Gastrocnemius medialis (tissue), 4 donors: Measurements from ENCODE around the gene GRIK1. TPM values are rescaled to one million over a fixed set of nuclear protein-coding genes. Genes with fewer than 3 reads are reported as not detected.

ENCODE experiments used
- ATAC-seq, 2 donors: fragments of 150-250 bp; one replicate each; pipeline ENCODE4 v1.9.1; 2016
- DNase-seq, 2 donors: peaks; one replicate each; pipeline ENCODE4 v3.0.0-alpha.2; 2019
- H3K27ac ChIP-seq, 4 donors: fragments of 200-600 bp; sonication (generic); 1 replicate in 1 of 4; 2 replicates in 3 of 4; pipeline ENCODE4 v1.5.1; 2016 to 2018; ENCODE audit warnings: mild to moderate bottlenecking in 2 of 4, moderate library complexity in 1 of 4
- H3K27me3 ChIP-seq, 3 donors: fragments of 200-600 bp; sonication (generic) in 2 of 3; 1 replicate in 1 of 3; 2 replicates in 2 of 3; pipeline versions ENCODE4 v1.5.1 to v1.6.0; 2016 to 2019; ENCODE audit warnings: mild to moderate bottlenecking in 1 of 3, moderate library complexity in 1 of 3
- H3K36me3 ChIP-seq, 2 donors: fragments of 200-600 bp; sonication (generic) in 1 of 2; one replicate each; pipeline ENCODE4 v1.5.1; 2017 to 2018
- H3K4me1 ChIP-seq, 2 donors: fragments of 200-600 bp; sonication (generic) in 1 of 2; one replicate each; pipeline ENCODE4 v1.5.1; 2016 to 2017; ENCODE audit warnings: mild to moderate bottlenecking in 2 of 2
- H3K4me3 ChIP-seq, 4 donors: fragments of 200-600 bp; sonication (generic) in 3 of 4; 1 replicate in 1 of 4; 2 replicates in 3 of 4; pipeline ENCODE4 v1.5.1; 2016 to 2019; ENCODE audit warnings: mild to moderate bottlenecking in 2 of 4
- H3K9me3 ChIP-seq, 3 donors: fragments of 200-600 bp; sonication (generic) in 2 of 3; 1 replicate in 1 of 3; 2 replicates in 2 of 3; pipeline ENCODE4 v1.5.1; 2016 to 2019
- POLR2A ChIP-seq, 2 donors: fragments of 450-650 bp; IDR thresholded peaks; one replicate each; pipeline ENCODE4 v1.6.1; 2017; ENCODE audit warnings: antibody characterized with exemption in 2 of 2, mild to moderate bottlenecking in 2 of 2, moderate library complexity in 2 of 2
- in situ Hi-C, 4 donors: fragments of 200-750 bp; cut with MboI; loops; one replicate each; pipeline versions ENCODE4 v1.15.0 to v1.8.0; 2017; ENCODE audit warnings: low sequenced_read_pairs in 4 of 4
- intact Hi-C: fragments of 100-400 bp; cut with DNase I; formaldehyde crosslinking; loops from one replicate; pipeline ENCODE4 v1.15.1; 2023; ENCODE audit warnings: low total_unique reads
- total RNA-seq, 4 donors: library from RNA; depleted of rRNA; stranded (reverse); fragments of >200 nt; gene quantifications; one replicate each; pipeline versions ENCODE4 v1.1.0 to v1.2.3, GENCODE V29; 2016
- TF ChIP-seq, protein P1 (sequence below), 5 experiments: fragments of 450-650 bp in 3 of 5; fragments of 200-600 bp in 2 of 5; sonication (generic) in 2 of 5; IDR thresholded peaks in 4 of 5; conservative IDR thresholded peaks in 1 of 5; 1 replicate in 4 of 5; 2 replicates in 1 of 5; pipeline ENCODE4 v1.5.1; 2016 to 2019; ENCODE audit warnings: antibody characterized with exemption in 5 of 5, mild to moderate bottlenecking in 3 of 5, moderate library complexity in 3 of 5

Gene GRIK1
- total RNA-seq, 4 donors from 2014 or later = 0.13 TPM; not detected in 3

DNA sequence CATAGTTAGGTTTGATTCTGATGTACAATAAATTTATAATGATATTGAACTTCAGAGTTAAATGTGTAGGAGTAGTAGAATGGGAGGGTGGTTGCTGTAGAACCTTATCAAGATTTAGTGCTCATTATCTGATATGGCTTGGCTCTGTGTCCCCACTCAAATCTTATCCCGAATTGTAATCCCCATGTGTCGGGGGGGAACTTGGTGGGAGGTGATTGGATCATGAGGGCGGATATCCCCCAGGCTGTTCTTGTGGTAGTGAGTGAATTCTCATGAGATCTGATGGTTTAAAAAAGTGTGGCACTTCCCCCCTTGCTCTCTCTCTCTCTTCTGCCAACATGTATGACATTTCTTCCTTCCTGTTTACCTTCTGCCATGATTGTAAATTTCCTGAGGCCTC lies 265.5 kb downstream of the GRIK1 start:
- Histone ChIP-seq H3K27me3 (no peaks in the 10 kb centered on the region), H3K4me1 (no peaks in the 10 kb centered on the region), H3K27ac (no peak overlapping the region), H3K36me3 (no peaks in the 10 kb centered on the region), H3K4me3 (no peak overlapping the region), H3K9me3 (no peaks in the 10 kb centered on the region)
- intact Hi-C loops (no loop called here), in situ Hi-C loops (no loop called here)
- ATAC-seq (no peak), DNase-seq (no peak)
- no peak for TF ChIP-seq POLR2A (IDR thresholded peaks at IDR 0.05)

DNA sequence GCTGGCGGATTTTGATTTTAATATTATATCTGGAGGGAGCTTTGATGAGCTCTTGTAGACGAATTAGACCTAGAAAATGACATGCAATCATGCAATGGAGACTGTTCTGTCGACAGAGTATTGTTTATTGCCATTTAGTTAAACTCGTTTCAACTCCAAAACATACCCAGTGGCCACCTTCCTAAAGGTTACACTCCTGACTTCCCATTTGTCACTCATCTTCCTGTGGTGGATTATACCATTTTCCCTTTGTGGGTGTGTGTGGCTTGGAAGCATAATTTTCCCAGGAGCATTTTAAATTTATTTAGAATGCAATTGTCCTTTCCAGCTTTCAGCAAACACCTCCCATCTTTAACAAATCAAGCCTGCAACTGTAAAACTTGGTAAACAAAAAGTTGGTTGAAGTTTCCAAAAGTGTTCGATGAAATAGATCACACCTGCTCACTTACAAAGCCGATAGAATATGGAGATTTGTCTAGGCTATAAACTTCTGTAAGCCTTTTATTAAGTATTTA lies 266.6 kb downstream of the GRIK1 start:
- Histone ChIP-seq H3K27ac (no peak overlapping the region), H3K36me3 (no peaks in the 10 kb centered on the region), H3K4me3 (no peak overlapping the region), H3K4me1 (no peaks in the 10 kb centered on the region), H3K27me3 (no peaks in the 10 kb centered on the region), H3K9me3 (no peaks in the 10 kb centered on the region)
- in situ Hi-C loops (no loop called here), intact Hi-C loops (no loop called here)
- no peak for DNase-seq
- ATAC-seq = no peak
- TF ChIP-seq POLR2A (IDR thresholded peaks at IDR 0.05) = no peak
- TF ChIP-seq, protein P1, sequence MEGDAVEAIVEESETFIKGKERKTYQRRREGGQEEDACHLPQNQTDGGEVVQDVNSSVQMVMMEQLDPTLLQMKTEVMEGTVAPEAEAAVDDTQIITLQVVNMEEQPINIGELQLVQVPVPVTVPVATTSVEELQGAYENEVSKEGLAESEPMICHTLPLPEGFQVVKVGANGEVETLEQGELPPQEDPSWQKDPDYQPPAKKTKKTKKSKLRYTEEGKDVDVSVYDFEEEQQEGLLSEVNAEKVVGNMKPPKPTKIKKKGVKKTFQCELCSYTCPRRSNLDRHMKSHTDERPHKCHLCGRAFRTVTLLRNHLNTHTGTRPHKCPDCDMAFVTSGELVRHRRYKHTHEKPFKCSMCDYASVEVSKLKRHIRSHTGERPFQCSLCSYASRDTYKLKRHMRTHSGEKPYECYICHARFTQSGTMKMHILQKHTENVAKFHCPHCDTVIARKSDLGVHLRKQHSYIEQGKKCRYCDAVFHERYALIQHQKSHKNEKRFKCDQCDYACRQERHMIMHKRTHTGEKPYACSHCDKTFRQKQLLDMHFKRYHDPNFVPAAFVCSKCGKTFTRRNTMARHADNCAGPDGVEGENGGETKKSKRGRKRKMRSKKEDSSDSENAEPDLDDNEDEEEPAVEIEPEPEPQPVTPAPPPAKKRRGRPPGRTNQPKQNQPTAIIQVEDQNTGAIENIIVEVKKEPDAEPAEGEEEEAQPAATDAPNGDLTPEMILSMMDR (IDR thresholded peaks at IDR 0.05 in 4 of 5, conservative IDR thresholded peaks at IDR 0.05 in 1 of 5) = no peak

DNA sequence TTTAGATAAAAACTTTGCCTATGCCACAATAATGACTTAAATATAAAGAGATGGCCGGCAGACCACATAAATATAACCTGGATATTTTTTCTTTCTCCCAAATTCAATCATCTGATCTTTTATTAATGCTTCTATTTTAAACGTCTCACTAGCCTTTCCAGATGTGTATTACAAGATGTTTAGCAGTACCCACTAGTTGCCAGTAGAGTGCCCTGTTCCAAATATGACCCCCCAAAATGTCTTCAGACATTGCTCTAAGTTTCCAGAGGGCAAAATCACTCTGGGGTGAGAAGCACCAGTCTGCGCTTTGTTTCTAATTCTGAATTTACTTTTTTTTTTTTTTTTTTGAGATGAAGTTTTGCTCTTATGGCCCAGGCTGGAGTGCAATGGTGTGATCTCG lies 268.1 kb downstream of the GRIK1 start:
- H3K27ac ChIP-seq = no peak overlapping the region
- H3K36me3 ChIP-seq = no peaks in the 10 kb centered on the region
- intact Hi-C loops = no loop called here
- no peaks in the 10 kb centered on the region for H3K27me3 ChIP-seq
- no peaks in the 10 kb centered on the region for H3K9me3 ChIP-seq
- no peak for TF ChIP-seq POLR2A (IDR thresholded peaks at IDR 0.05)
- TF ChIP-seq, protein P1 (IDR thresholded peaks at IDR 0.05 in 4 of 5, conservative IDR thresholded peaks at IDR 0.05 in 1 of 5) = no peak
- no peaks in the 10 kb centered on the region for H3K4me1 ChIP-seq
- no peak for ATAC-seq
- no peak for DNase-seq
- H3K4me3 ChIP-seq = no peak overlapping the region
- in situ Hi-C loops = no loop called here

DNA sequence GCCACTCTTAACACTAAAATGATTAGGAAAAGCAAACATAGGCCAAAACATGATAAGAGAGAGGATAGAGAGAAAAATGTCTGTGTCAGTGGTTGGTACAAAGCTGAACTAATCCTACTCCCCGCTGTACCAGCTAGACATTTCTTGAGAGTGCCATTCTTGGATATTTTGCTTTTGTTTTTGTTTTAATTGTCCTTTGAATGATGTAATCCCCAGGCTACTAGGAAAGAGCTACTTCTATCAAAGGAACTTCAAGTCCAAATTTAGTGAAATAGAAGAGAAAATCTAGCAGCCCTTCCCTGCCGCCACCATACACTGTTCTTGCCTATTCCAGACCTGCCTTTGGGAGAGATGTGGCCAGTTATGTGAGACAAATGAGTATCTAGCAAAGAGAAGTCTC lies 269.6 kb downstream of the GRIK1 start:
- in situ Hi-C loops (no loop called here), intact Hi-C loops (no loop called here)
- Histone ChIP-seq H3K27me3 (no peaks in the 10 kb centered on the region), H3K27ac (no peak overlapping the region), H3K9me3 (no peaks in the 10 kb centered on the region), H3K36me3 (no peaks in the 10 kb centered on the region), H3K4me3 (no peak overlapping the region), H3K4me1 (no peaks in the 10 kb centered on the region)
- TF ChIP-seq, protein P1 (IDR thresholded peaks at IDR 0.05 in 4 of 5, conservative IDR thresholded peaks at IDR 0.05 in 1 of 5) = no peak
- TF ChIP-seq POLR2A (IDR thresholded peaks at IDR 0.05) = no peak
- no peak for ATAC-seq
- no peak for DNase-seq

DNA sequence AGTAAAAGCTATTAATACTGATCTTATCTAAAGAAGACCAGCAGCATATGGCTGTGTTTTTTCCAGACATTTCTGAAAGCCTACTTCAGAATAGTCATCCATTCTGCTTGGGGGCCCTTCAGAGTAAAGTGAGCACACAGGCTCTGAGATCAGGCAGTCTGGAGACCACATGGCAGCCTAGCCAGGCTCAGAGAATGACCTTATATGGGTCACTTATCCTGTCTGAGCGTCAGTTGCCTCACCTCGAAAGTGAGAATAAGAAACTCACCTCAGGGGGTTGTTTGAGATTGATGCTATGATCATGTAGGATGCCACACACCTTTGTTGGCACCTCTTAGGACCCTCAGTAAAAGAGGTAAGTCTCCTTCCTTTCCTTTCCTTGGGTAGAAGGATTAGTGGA lies 270.4 kb downstream of the GRIK1 start:
- H3K36me3 ChIP-seq = no peaks in the 10 kb centered on the region
- DNase-seq (no peak), ATAC-seq (no peak)
- H3K27ac ChIP-seq = no peak overlapping the region
- intact Hi-C loops = no loop called here
- no peaks in the 10 kb centered on the region for H3K27me3 ChIP-seq
- TF ChIP-seq, protein P1 (IDR thresholded peaks at IDR 0.05 in 4 of 5, conservative IDR thresholded peaks at IDR 0.05 in 1 of 5) = no peak
- no peak for TF ChIP-seq POLR2A (IDR thresholded peaks at IDR 0.05)
- in situ Hi-C loops = no loop called here
- H3K4me3 ChIP-seq = no peak overlapping the region
- H3K4me1 ChIP-seq = no peaks in the 10 kb centered on the region
- H3K9me3 ChIP-seq = no peaks in the 10 kb centered on the region
